Neutrophil (primary cell): ENCODE measurements around the gene TSEN15.

ENCODE experiments used
- H3K27ac ChIP-seq: fragments of 200-600 bp; sonication (generic); 2 replicates; pipeline ENCODE4 v1.5.1; 2016; ENCODE audit warnings: mild to moderate bottlenecking, moderate library complexity
- H3K27me3 ChIP-seq: fragments of 200-600 bp; sonication (generic); 2 replicates; pipeline ENCODE4 v1.6.0; 2016; ENCODE audit warnings: mild to moderate bottlenecking
- H3K36me3 ChIP-seq: fragments of 200-600 bp; sonication (generic); 2 replicates; pipeline ENCODE4 v1.5.1; 2017
- H3K4me1 ChIP-seq, 2 experiments: fragments of 200-600 bp in 1 of 2; sonication (generic) in 1 of 2; 1 replicate in 1 of 2; 2 replicates in 1 of 2; pipeline versions ENCODE4 v1.5.1 to v1.6.1; 2013 to 2016; ENCODE audit warnings: low read depth in 1 of 2, low read length in 1 of 2, mild to moderate bottlenecking in 1 of 2, moderate library complexity in 1 of 2; ENCODE audit not compliant: control insufficient read depth in 1 of 2, insufficient read depth in 1 of 2
- H3K4me3 ChIP-seq, 2 experiments: fragments of 200-600 bp in 1 of 2; sonication (generic) in 1 of 2; 1 replicate in 1 of 2; 2 replicates in 1 of 2; pipeline ENCODE4 v1.5.1; 2013 to 2016; ENCODE audit warnings: low read depth in 1 of 2, low read length in 1 of 2, mild to moderate bottlenecking in 1 of 2, moderate library complexity in 1 of 2
- H3K9me3 ChIP-seq: fragments of 200-600 bp; sonication (generic); 2 replicates; pipeline ENCODE4 v1.5.1; 2016
- CTCF ChIP-seq: fragments of 200-600 bp; sonication (generic); IDR thresholded peaks from 2 replicates; pipeline ENCODE4 v1.5.1; 2016; ENCODE audit warnings: antibody characterized with exemption

Gene TSEN15

GRCh38 chr1:184025242-184025675 is 26.3 kb upstream of the TSEN15 start:
- H3K4me3 ChIP-seq = no peak overlapping the region
- no peaks in the 10 kb centered on the region for H3K4me1 ChIP-seq
- H3K36me3 ChIP-seq = no peaks in the 10 kb centered on the region
- H3K27me3 ChIP-seq = no peaks in the 10 kb centered on the region
- no peaks in the 10 kb centered on the region for H3K9me3 ChIP-seq
- TF ChIP-seq CTCF = no peak
- H3K27ac ChIP-seq = no peak overlapping the region

- H3K27me3 ChIP-seq = no peaks in the 10 kb centered on the region
Measured at GRCh38 chr1:184027826-184028695, 23.5 kb upstream of the TSEN15 start.

GRCh38 chr1:184028854-184029623 is 22.5 kb upstream of the TSEN15 start:
- H3K27ac ChIP-seq = no peak overlapping the region
- TF ChIP-seq CTCF = no peak
- no peaks in the 10 kb centered on the region for H3K36me3 ChIP-seq
- H3K4me3 ChIP-seq = no peak overlapping the region
- H3K27me3 ChIP-seq = peaks cover 8% of the 10 kb centered on the region
- H3K4me1 ChIP-seq = peaks cover 3 to 8% of the 10 kb centered on the region in 2 experiments
- no peaks in the 10 kb centered on the region for H3K9me3 ChIP-seq

More at GRCh38 chr1:184027826-184028695, 23.5 kb upstream of the TSEN15 start:
- no peak overlapping the region for H3K4me3 ChIP-seq
- H3K4me1 ChIP-seq = peaks cover 3 to 8% of the 10 kb centered on the region in 2 experiments
- H3K27ac ChIP-seq = no peak overlapping the region
- H3K36me3 ChIP-seq = no peaks in the 10 kb centered on the region
- no peak for TF ChIP-seq CTCF
- H3K9me3 ChIP-seq = no peaks in the 10 kb centered on the region

GRCh38 chr1:184030433-184031091 is 21.0 kb upstream of the TSEN15 start:
- TF ChIP-seq CTCF = no peak
- peaks cover 3 to 8% of the 10 kb centered on the region in 2 experiments for H3K4me1 ChIP-seq
- H3K27me3 ChIP-seq = peaks cover 23% of the 10 kb centered on the region

GRCh38 chr1:184031092-184031408 is 20.5 kb upstream of the TSEN15 start:
- H3K4me1 ChIP-seq = peaks cover 7 to 12% of the 10 kb centered on the region in 2 experiments
- TF ChIP-seq CTCF = no peak
- no peaks in the 10 kb centered on the region for H3K9me3 ChIP-seq
- no peaks in the 10 kb centered on the region for H3K36me3 ChIP-seq
- no peak overlapping the region for H3K4me3 ChIP-seq
- peaks cover 28% of the 10 kb centered on the region for H3K27me3 ChIP-seq
- no peak overlapping the region for H3K27ac ChIP-seq

More at GRCh38 chr1:184030433-184031091, 21.0 kb upstream of the TSEN15 start:
- Histone ChIP-seq H3K9me3 (no peaks in the 10 kb centered on the region), H3K36me3 (no peaks in the 10 kb centered on the region), H3K4me3 (no peak overlapping the region), H3K27ac (no peak overlapping the region)
